Measurements from ENCODE around the gene NOXA1.

NOXA1 gene

DNA sequence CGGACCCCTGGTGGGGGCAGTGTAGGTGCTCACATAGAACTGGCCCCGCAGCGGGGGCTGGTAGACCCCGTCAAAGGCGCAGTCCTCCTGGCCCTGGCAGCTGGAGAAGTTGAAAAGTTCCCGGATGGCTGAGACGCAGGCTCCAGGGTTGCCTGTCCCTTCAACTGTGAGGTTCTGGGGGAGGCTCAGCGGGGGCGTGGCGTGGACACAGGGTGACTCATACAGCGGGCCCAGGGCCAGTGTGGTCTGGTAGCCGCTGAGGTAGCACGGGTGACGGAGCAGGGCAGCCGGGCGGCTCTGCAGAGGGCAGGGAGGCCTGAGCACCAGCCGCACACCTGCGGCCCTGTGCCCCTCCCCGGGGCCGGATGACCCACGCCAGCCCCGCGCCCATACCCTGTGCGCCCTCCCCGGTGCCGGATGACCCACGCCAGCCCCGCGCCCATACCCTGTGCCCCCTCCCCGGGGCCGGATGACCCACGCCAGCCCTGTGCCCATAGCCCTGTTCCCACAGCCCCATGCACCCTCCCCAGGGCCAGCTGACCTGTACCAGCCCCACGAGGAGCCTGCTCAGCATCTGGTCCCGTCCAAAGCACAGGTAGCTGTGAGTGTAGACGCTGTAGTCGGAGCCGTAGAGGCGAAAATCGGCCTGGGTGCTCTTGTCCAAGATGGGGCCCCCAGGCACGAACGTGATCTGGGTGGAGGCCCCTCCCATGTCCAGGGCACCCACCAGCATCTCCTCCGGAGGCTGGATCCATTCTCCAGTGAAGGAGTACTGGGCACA, 13.0 kb downstream of the NOXA1 start:
- no peak overlapping the region for H3K4me3 ChIP-seq (ENCODE audit: low read depth, low read length)
- TF ChIP-seq POLR2A (IDR thresholded peaks at IDR 0.05; ENCODE audit: extremely low read depth, insufficient read length) (no peak), CTCF (IDR thresholded peaks at IDR 0.05; ENCODE audit: low read depth, low read length) (no peak), MYC (IDR thresholded peaks at IDR 0.05; ENCODE audit: low read depth, low read length) (no peak)
- TF ChIP-seq, protein P1, sequence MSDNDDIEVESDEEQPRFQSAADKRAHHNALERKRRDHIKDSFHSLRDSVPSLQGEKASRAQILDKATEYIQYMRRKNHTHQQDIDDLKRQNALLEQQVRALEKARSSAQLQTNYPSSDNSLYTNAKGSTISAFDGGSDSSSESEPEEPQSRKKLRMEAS (IDR thresholded peaks at IDR 0.05; ENCODE audit: low read depth, low read length) = no peak
- peak; percentile 61 for DNase-seq (ENCODE audit: low read depth)

DNA sequence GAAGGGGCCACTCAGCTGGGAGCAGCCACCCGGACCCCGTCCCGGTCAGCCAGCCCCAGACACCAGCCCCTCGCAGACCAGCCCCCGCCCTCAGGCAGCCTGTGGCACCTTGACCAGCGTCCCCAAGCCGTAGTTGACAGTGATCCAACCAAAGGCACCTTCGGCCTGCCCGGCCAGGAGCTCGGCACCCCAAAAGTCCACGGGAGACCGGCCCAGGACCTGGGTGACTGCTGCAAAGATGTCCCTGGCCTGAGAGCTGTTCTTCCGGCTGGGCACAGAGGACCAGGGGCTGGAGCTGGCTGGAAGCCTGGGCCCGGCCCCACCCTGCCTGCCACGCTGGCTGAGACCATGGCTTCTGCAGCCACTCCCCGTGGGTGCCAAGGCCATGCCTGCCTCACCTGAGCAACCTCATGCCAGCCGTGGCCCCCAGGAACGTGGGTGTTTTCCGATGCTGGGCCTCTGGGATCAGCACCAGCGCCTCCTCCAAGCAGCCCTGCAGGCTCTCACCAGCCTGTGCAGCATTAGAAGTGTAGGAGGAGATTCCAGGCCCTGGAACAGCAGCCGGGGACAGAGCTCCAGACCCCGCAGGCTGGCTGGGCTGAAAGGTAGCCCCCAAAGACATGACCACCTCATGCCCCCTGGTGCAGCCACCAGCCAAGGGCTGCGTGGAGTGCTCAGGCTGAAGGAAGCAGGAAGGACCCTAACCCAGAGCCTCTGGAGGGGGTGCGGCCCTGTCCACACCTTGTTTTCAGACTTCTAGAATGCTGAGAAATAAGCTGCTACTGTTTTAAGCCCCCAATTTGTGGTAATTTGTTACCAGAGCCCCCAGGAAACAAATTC, 13.8 kb downstream of the NOXA1 start:
- TF ChIP-seq POLR2A (IDR thresholded peaks at IDR 0.05; ENCODE audit: extremely low read depth, insufficient read length) = no peak
- no peak for TF ChIP-seq CTCF (IDR thresholded peaks at IDR 0.05; ENCODE audit: low read depth, low read length)
- TF ChIP-seq MYC (IDR thresholded peaks at IDR 0.05; ENCODE audit: low read depth, low read length) = no peak
- TF ChIP-seq, protein P1 (IDR thresholded peaks at IDR 0.05; ENCODE audit: low read depth, low read length) = no peak
- no peak overlapping the region for H3K4me3 ChIP-seq (ENCODE audit: low read depth, low read length)

GRCh38 chr9:137437691-137438590, 14.7 kb downstream of the NOXA1 start:
- TF ChIP-seq MYC (IDR thresholded peaks at IDR 0.05; ENCODE audit: low read depth, low read length) (no peak), POLR2A (IDR thresholded peaks at IDR 0.05; ENCODE audit: extremely low read depth, insufficient read length) (no peak)
- DNase-seq (ENCODE audit: low read depth) = no peak
- no peak overlapping the region for H3K4me3 ChIP-seq (ENCODE audit: low read depth, low read length)

More for the DNA sequence above, 13.8 kb downstream of the NOXA1 start:
- DNase-seq (ENCODE audit: low read depth) = no peak

DNA sequence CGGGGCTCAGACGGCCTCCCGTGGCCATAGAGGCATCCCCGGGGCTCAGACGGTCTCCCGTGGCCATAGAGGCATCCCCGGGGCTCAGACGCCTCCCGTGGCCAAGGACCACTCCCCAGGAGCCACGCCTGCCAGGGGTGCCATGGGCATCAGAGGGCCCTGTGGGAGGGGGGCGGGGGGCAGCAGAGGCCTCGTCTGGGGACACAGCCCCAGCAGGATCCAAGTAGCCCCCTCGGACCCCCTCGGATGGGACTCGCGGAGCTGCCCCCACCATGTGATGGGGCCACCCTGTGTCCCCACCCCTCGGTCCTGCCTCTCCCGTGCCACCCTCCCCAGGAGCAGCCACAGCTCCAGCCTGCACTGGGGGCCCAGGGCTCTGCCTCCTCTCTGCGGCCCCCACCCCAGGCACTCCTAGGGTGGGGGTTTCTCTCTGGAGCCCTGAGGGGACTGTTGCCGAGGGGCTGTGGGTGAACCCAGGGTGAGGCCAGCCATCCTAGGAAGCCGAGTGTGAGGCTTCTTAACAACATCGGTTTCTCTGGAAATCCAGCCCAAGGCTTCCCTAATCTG, 15.5 kb downstream of the NOXA1 start:
- H3K4me3 ChIP-seq (ENCODE audit: low read depth, low read length) = no peak overlapping the region
- DNase-seq (ENCODE audit: low read depth) = no peak
- TF ChIP-seq MYC (IDR thresholded peaks at IDR 0.05; ENCODE audit: low read depth, low read length) = no peak
- TF ChIP-seq, protein P1 (IDR thresholded peaks at IDR 0.05; ENCODE audit: low read depth, low read length) = no peak
- TF ChIP-seq CTCF (IDR thresholded peaks at IDR 0.05; ENCODE audit: low read depth, low read length) = no peak

GRCh38 chr9:137439158-137439714, 16.0 kb downstream of the NOXA1 start:
- no peak overlapping the region for H3K4me3 ChIP-seq (ENCODE audit: low read depth, low read length)
- TF ChIP-seq POLR2A (IDR thresholded peaks at IDR 0.05; ENCODE audit: extremely low read depth, insufficient read length) = no peak
- TF ChIP-seq CTCF (IDR thresholded peaks at IDR 0.05; ENCODE audit: low read depth, low read length) = no peak
- TF ChIP-seq, protein P1 (IDR thresholded peaks at IDR 0.05; ENCODE audit: low read depth, low read length) = no peak
- no peak for DNase-seq (ENCODE audit: low read depth)
